ENCODE measurements around the gene PLEKHM1.
"Not testable (repeated sequence)": the region's sequence is repeated elsewhere in the genome, so short reads cannot be mapped to it uniquely, and the experiment has no call there.

GRCh38 chr17:45445901-45446743 is 44.4 kb downstream of the PLEKHM1 start:
- TF ChIP-seq, protein P1, sequence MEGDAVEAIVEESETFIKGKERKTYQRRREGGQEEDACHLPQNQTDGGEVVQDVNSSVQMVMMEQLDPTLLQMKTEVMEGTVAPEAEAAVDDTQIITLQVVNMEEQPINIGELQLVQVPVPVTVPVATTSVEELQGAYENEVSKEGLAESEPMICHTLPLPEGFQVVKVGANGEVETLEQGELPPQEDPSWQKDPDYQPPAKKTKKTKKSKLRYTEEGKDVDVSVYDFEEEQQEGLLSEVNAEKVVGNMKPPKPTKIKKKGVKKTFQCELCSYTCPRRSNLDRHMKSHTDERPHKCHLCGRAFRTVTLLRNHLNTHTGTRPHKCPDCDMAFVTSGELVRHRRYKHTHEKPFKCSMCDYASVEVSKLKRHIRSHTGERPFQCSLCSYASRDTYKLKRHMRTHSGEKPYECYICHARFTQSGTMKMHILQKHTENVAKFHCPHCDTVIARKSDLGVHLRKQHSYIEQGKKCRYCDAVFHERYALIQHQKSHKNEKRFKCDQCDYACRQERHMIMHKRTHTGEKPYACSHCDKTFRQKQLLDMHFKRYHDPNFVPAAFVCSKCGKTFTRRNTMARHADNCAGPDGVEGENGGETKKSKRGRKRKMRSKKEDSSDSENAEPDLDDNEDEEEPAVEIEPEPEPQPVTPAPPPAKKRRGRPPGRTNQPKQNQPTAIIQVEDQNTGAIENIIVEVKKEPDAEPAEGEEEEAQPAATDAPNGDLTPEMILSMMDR (conservative IDR thresholded peaks at IDR 0.05; ENCODE audit: low read length), result not testable (repeated sequence)
- TF ChIP-seq EZH2phosphoT487 (IDR thresholded peaks at IDR 0.05; ENCODE audit: borderline replicate concordance), result not testable (repeated sequence)
